Mesenteric fat pad (tissue), 1 donor: ENCODE measurements around the gene PTGFR. TPM values are rescaled to one million over a fixed set of nuclear protein-coding genes. Genes with fewer than 3 reads are reported as not detected.

Experiments used
- DNase-seq: peaks from one replicate; pipeline ENCODE4 v3.0.0-alpha.2; 2020; ENCODE audit warnings: low spot score
- total RNA-seq: library from RNA; stranded (reverse); fragmentation: NEBNext Ultra II Directional; extraction: Animal tissue kit (Norgen Biotek cat#: 25700); gene quantifications from one replicate; pipeline ENCODE4 v1.2.1, GENCODE V29; 2021
- donor health status: DM: yes; HTN: yes; CAD: no.

The PTGFR gene
- total RNA-seq, 1 donor from 2014 or later, result 0.84 TPM

- DNase-seq, result no peak
Measured at GRCh38 chr1:78520216-78520615, 29.4 kb downstream of the PTGFR start.

- DNase-seq, result no peak
Measured at GRCh38 chr1:78520843-78521242, 30.1 kb downstream of the PTGFR start.

GRCh38 chr1:78522136-78522535, 31.4 kb downstream of the PTGFR start:
- DNase-seq, result no peak

GRCh38 chr1:78526496-78526895, 35.7 kb downstream of the PTGFR start:
- DNase-seq, result no peak

- DNase-seq, result no peak
Measured at GRCh38 chr1:78527706-78528105, 36.9 kb downstream of the PTGFR start.

GRCh38 chr1:78533527-78533926, 42.8 kb downstream of the PTGFR start:
- DNase-seq, result no peak

GRCh38 chr1:78535286-78535685, 44.5 kb downstream of the PTGFR start:
- DNase-seq, result no peak

GRCh38 chr1:78536427-78536826, 45.7 kb downstream of the PTGFR start:
- no peak for DNase-seq

- DNase-seq, result no peak
Measured at GRCh38 chr1:78540048-78540447, 49.3 kb downstream of the PTGFR start.

GRCh38 chr1:78541479-78541878, 50.7 kb downstream of the PTGFR start:
- no peak for DNase-seq

- DNase-seq, result no peak
Measured at GRCh38 chr1:78543941-78544643, 53.3 kb downstream of the PTGFR start.

GRCh38 chr1:78547081-78547480, 56.3 kb downstream of the PTGFR start:
- DNase-seq, result no peak

GRCh38 chr1:78549331-78549730, 58.6 kb downstream of the PTGFR start:
- no peak for DNase-seq

- no peak for DNase-seq
Measured at GRCh38 chr1:78549891-78550290, 59.1 kb downstream of the PTGFR start.

- no peak for DNase-seq
Measured at GRCh38 chr1:78553859-78554258, 63.1 kb downstream of the PTGFR start.

GRCh38 chr1:78554840-78555239, 64.1 kb downstream of the PTGFR start:
- DNase-seq, result no peak

- DNase-seq, result no peak
Measured at GRCh38 chr1:78559680-78560079, 68.9 kb downstream of the PTGFR start.

GRCh38 chr1:78560811-78561210, 70.0 kb downstream of the PTGFR start:
- no peak for DNase-seq

GRCh38 chr1:78561856-78562255, 71.1 kb downstream of the PTGFR start:
- DNase-seq, result no peak

- DNase-seq, result no peak
Measured at GRCh38 chr1:78565393-78565792, 74.6 kb downstream of the PTGFR start.

GRCh38 chr1:78570539-78570938, 79.8 kb downstream of the PTGFR start:
- no peak for DNase-seq

- no peak for DNase-seq
Measured at GRCh38 chr1:78577257-78578100, 86.7 kb downstream of the PTGFR start.

GRCh38 chr1:78586572-78586971, 95.8 kb downstream of the PTGFR start:
- DNase-seq, result no peak
